ENCODE results near the gene CLDN6.

CLDN6 gene

GRCh38 chr16:3029491-3030221 lies 11.7 kb upstream of the CLDN6 start:
- H3K9me3 Mint-ChIP-seq = no peaks in the 10 kb centered on the region
- peaks cover 38% of the 10 kb centered on the region for H3K27me3 Mint-ChIP-seq (ENCODE audit: low read depth, poor library complexity)
- H3K4me1 Mint-ChIP-seq = peaks cover 11% of the 10 kb centered on the region
- TF ChIP-seq CTCF (IDR thresholded peaks at IDR 0.05) = no peak
- H3K4me3 Mint-ChIP-seq = no peak overlapping the region
- DNase-seq = no peak
- H3K36me3 Mint-ChIP-seq (ENCODE audit: low read depth) = peaks cover 19% of the 10 kb centered on the region
- H3K27ac Mint-ChIP-seq = no peak overlapping the region

- H3K4me3 Mint-ChIP-seq = no peak overlapping the region
- peaks cover 17% of the 10 kb centered on the region for H3K4me1 Mint-ChIP-seq
- H3K36me3 Mint-ChIP-seq (ENCODE audit: low read depth) = peaks cover 23% of the 10 kb centered on the region
- peaks cover 30% of the 10 kb centered on the region for H3K27me3 Mint-ChIP-seq (ENCODE audit: low read depth, poor library complexity)
- no peaks in the 10 kb centered on the region for H3K9me3 Mint-ChIP-seq
- no peak overlapping the region for H3K27ac Mint-ChIP-seq
- no peak for DNase-seq
- no peak for TF ChIP-seq CTCF (IDR thresholded peaks at IDR 0.05)
These were observed 10.8 kb upstream of the CLDN6 start for GRCh38 chr16:3028716-3029319.

GRCh38 chr16:3027983-3028715 lies 10.2 kb upstream of the CLDN6 start:
- Mint-ChIP-seq H3K4me1 (peaks cover 23% of the 10 kb centered on the region), H3K36me3 (ENCODE audit: low read depth) (peaks cover 23% of the 10 kb centered on the region), H3K27me3 (ENCODE audit: low read depth, poor library complexity) (peaks cover 23% of the 10 kb centered on the region), H3K4me3 (no peak overlapping the region), H3K27ac (no peak overlapping the region), H3K9me3 (no peaks in the 10 kb centered on the region)
- peak; percentile 79 for TF ChIP-seq CTCF (IDR thresholded peaks at IDR 0.05)
- DNase-seq = peak; percentile 97

GRCh38 chr16:3027489-3027795 lies 9.5 kb upstream of the CLDN6 start:
- H3K9me3 Mint-ChIP-seq = no peaks in the 10 kb centered on the region
- no peak overlapping the region for H3K4me3 Mint-ChIP-seq
- no peak overlapping the region for H3K27ac Mint-ChIP-seq

GRCh38 chr16:3026609-3027488 lies 8.9 kb upstream of the CLDN6 start:
- TF ChIP-seq CTCF (IDR thresholded peaks at IDR 0.05) = no peak
- Mint-ChIP-seq H3K9me3 (no peaks in the 10 kb centered on the region), H3K4me3 (peak overlapping the region; percentile 50), H3K4me1 (peaks cover 31% of the 10 kb centered on the region), H3K27me3 (ENCODE audit: low read depth, poor library complexity) (peaks cover 11% of the 10 kb centered on the region), H3K27ac (no peak overlapping the region), H3K36me3 (ENCODE audit: low read depth) (peaks cover 23% of the 10 kb centered on the region)
- DNase-seq = no peak

More at GRCh38 chr16:3027489-3027795, 9.5 kb upstream of the CLDN6 start:
- peaks cover 23% of the 10 kb centered on the region for H3K36me3 Mint-ChIP-seq (ENCODE audit: low read depth)
- H3K27me3 Mint-ChIP-seq (ENCODE audit: low read depth, poor library complexity) = peaks cover 16% of the 10 kb centered on the region
- TF ChIP-seq CTCF (IDR thresholded peaks at IDR 0.05) = no peak
- no peak for DNase-seq
- H3K4me1 Mint-ChIP-seq = peaks cover 26% of the 10 kb centered on the region
